Hepatocyte (in vitro differentiated cells): Measurements from ENCODE around the gene DNAH7. TPM values are rescaled to one million over a fixed set of nuclear protein-coding genes. Genes with fewer than 3 reads are reported as not detected.

Experiments used
- DNase-seq: peaks from one replicate; pipeline ENCODE4 v3.0.0-alpha.2; 2016; ENCODE audit warnings: low spot score
- H2AFZ ChIP-seq: fragments of 200-600 bp; sonication (generic); 2 replicates; pipeline ENCODE4 v1.6.0; 2016; ENCODE audit warnings: antibody characterized with exemption, mild to moderate bottlenecking
- H3K27ac ChIP-seq: fragments of 200-600 bp; sonication (generic); 2 replicates; pipeline ENCODE4 v1.5.1; 2016; ENCODE audit warnings: mild to moderate bottlenecking
- H3K27me3 ChIP-seq: fragments of 200-600 bp; sonication (generic); 2 replicates; pipeline ENCODE4 v1.6.1; 2016
- H3K36me3 ChIP-seq: fragments of 200-600 bp; sonication (generic); replicated peaks from 2 replicates; pipeline ENCODE4 v1.5.1; 2016; ENCODE audit warnings: low read depth; ENCODE audit not compliant: insufficient read depth
- H3K4me1 ChIP-seq: fragments of 200-600 bp; sonication (generic); 2 replicates; pipeline ENCODE4 v1.5.1; 2016; ENCODE audit warnings: mild to moderate bottlenecking, moderate library complexity; ENCODE audit not compliant: insufficient read depth
- H3K4me2 ChIP-seq: fragments of 200-600 bp; sonication (generic); 2 replicates; pipeline ENCODE4 v1.6.0; 2016
- H3K4me3 ChIP-seq: fragments of 200-600 bp; sonication (generic); 2 replicates; pipeline ENCODE4 v1.5.1; 2016; ENCODE audit warnings: mild to moderate bottlenecking
- H3K79me2 ChIP-seq: fragments of 200-600 bp; sonication (generic); 2 replicates; pipeline ENCODE4 v1.6.0; 2017; ENCODE audit warnings: mild to moderate bottlenecking
- H3K9me2 ChIP-seq: fragments of 200-600 bp; sonication (generic); replicated peaks from 2 replicates; pipeline ENCODE4 v1.6.0; 2017; ENCODE audit warnings: mild to moderate bottlenecking; ENCODE audit not compliant: insufficient read depth
- H3K9me3 ChIP-seq: fragments of 200-600 bp; sonication (generic); 2 replicates; pipeline ENCODE4 v1.5.1; 2016; ENCODE audit warnings: low read depth, mild to moderate bottlenecking
- H4K20me1 ChIP-seq: fragments of 200-600 bp; sonication (generic); 2 replicates; pipeline ENCODE4 v1.6.0; 2016; ENCODE audit warnings: mild to moderate bottlenecking; ENCODE audit not compliant: insufficient read depth, poor library complexity, severe bottlenecking
- CTCF ChIP-seq: fragments of 200-600 bp; sonication (generic); IDR thresholded peaks from 2 replicates; pipeline ENCODE4 v1.5.1; 2016; ENCODE audit warnings: antibody characterized with exemption, mild to moderate bottlenecking; ENCODE audit not compliant: poor library complexity
- EZH2 ChIP-seq: fragments of 200-600 bp; sonication (generic); IDR thresholded peaks from 2 replicates; pipeline ENCODE4 v1.6.1; 2016; ENCODE audit warnings: antibody characterized with exemption, mild to moderate bottlenecking, borderline replicate concordance
- EZH2phosphoT487 ChIP-seq: fragments of 200-600 bp; sonication (generic); IDR thresholded peaks from one replicate; pipeline ENCODE4 v1.6.1; 2018; ENCODE audit warnings: antibody characterized with exemption, mild to moderate bottlenecking, low read depth, moderate library complexity; ENCODE audit not compliant: unreplicated experiment, severe bottlenecking
- WGBS: methylation state at CpG from one replicate; pipeline ENCODE4 v1.1.6; 2016; ENCODE audit warnings: low lambda C conversion rate; ENCODE audit errors: missing lambda C conversion rate; 5-methylcytosine and 5-hydroxymethylcytosine counted together
- polyA plus RNA-seq: library from polyadenylated mRNA; unstranded; fragments of >200 nt; fragmentation: Nextera tagmentation; extraction: Ambion mirVana; gene quantifications from 2 replicates; pipeline ENCODE4 v1.2.1, GENCODE V29; 2016
- total RNA-seq: library from RNA; depleted of rRNA; stranded (reverse); fragments of >200 nt; gene quantifications from 2 replicates; pipeline ENCODE4 v1.2.3, GENCODE V29; 2014

The DNAH7 gene
- total and polyA plus RNA-seq, 2 experiments from 2014 or later: 0.29 to 1.2 TPM

GRCh38 chr2:196076778-196077568 is 8.3 kb upstream of the DNAH7 start:
- Histone ChIP-seq H3K27me3 (no peaks in the 10 kb centered on the region), H3K79me2 (no peaks in the 10 kb centered on the region), H3K4me2 (no peak overlapping the region), H3K4me1 (peaks cover 13% of the 10 kb centered on the region), H3K36me3 (no peaks in the 10 kb centered on the region), H2AFZ (no peak overlapping the region), H3K4me3 (no peak overlapping the region), H3K9me2 (no peaks in the 10 kb centered on the region), H3K27ac (no peak overlapping the region), H3K9me3 (no peaks in the 10 kb centered on the region), H4K20me1 (no peaks in the 10 kb centered on the region)
- no peak for TF ChIP-seq EZH2phosphoT487
- TF ChIP-seq CTCF: no peak
- TF ChIP-seq EZH2: no peak
- DNase-seq: no peak
- WGBS: 79% methylated on average over 5 of the region's 5 CpGs

GRCh38 chr2:196075196-196075595 is 6.6 kb upstream of the DNAH7 start:
- TF ChIP-seq EZH2phosphoT487: no peak
- no peak for TF ChIP-seq EZH2
- TF ChIP-seq CTCF: no peak
- no peak for DNase-seq
- Histone ChIP-seq H4K20me1 (no peaks in the 10 kb centered on the region), H3K27ac (no peak overlapping the region), H3K4me2 (no peak overlapping the region), H3K9me3 (no peaks in the 10 kb centered on the region), H3K4me1 (peaks cover 13% of the 10 kb centered on the region), H3K79me2 (no peaks in the 10 kb centered on the region), H3K36me3 (no peaks in the 10 kb centered on the region), H2AFZ (no peak overlapping the region), H3K27me3 (no peaks in the 10 kb centered on the region), H3K4me3 (no peak overlapping the region), H3K9me2 (no peaks in the 10 kb centered on the region)
- WGBS: 0% methylated on average over 1 of the region's 1 CpG

DNA sequence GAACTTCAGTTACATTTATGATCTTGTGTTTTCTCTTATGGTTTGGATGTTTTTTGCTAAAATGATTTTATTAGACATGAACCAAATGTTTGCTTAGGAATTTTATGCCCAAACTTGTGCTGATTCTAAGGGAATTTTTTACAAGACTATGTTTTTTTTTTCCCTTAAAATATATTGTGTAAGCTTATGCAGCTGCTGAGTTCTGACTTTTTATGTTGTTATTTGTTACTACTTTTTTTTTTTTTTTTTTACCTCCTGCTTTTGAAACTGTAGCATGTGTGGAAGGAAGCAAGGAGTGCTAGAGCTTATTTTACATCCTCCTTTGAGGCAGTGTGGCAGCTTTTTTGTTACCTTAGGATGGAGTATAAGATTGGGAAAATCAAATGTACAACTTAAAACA is 6.0 kb upstream of the DNAH7 start:
- no peak overlapping the region for H3K27ac ChIP-seq
- DNase-seq: no peak
- H3K4me2 ChIP-seq: no peak overlapping the region
- no peaks in the 10 kb centered on the region for H3K79me2 ChIP-seq
- H3K9me3 ChIP-seq: no peaks in the 10 kb centered on the region
- no peaks in the 10 kb centered on the region for H4K20me1 ChIP-seq
- no peaks in the 10 kb centered on the region for H3K36me3 ChIP-seq
- H3K27me3 ChIP-seq: no peaks in the 10 kb centered on the region
- TF ChIP-seq EZH2 (no peak), CTCF (no peak), EZH2phosphoT487 (no peak)
- peaks cover 13% of the 10 kb centered on the region for H3K4me1 ChIP-seq
- H3K9me2 ChIP-seq: no peaks in the 10 kb centered on the region
- H3K4me3 ChIP-seq: no peak overlapping the region
- no peak overlapping the region for H2AFZ ChIP-seq
